Choroid plexus epithelial cell (primary cell): ENCODE measurements around the gene UBE2QL1.

ENCODE experiments used
- DNase-seq: peaks from one replicate; pipeline ENCODE4 v3.0.0-alpha.2; 2010; ENCODE audit warnings: low read depth
- H3K4me3 ChIP-seq: 2 replicates; pipeline ENCODE4 v1.5.1; 2011; ENCODE audit warnings: low read depth, mild to moderate bottlenecking, control low read depth, low read length, moderate library complexity
- CTCF ChIP-seq: conservative IDR thresholded peaks from 2 replicates; pipeline ENCODE4 v1.5.1; 2011; ENCODE audit warnings: low read depth, mild to moderate bottlenecking, control low read depth, inconsistent platforms, low read length, moderate library complexity

Gene UBE2QL1

GRCh38 chr5:6448622-6449464 is at the start of gene UBE2QL1:
Gene UBE2QL1, plus strand, starts transcription at chr5:6448859. Its CDS starts 35 bp downstream, at chr5:6448894.
- no peak for TF ChIP-seq CTCF
- DNase-seq, result peak; percentile 11
- peak within 1 kb of the TSS; percentile 20 for H3K4me3 ChIP-seq

- no peak for TF ChIP-seq CTCF
- no peak overlapping the region for H3K4me3 ChIP-seq
- DNase-seq, result peak; percentile 15
Observed at GRCh38 chr5:6399980-6400910, 48.4 kb upstream of the UBE2QL1 start.

- TF ChIP-seq CTCF, result no peak
- no peak overlapping the region for H3K4me3 ChIP-seq
Observed at GRCh38 chr5:6401410-6401809, 47.2 kb upstream of the UBE2QL1 start.

GRCh38 chr5:6402939-6403338 is 45.7 kb upstream of the UBE2QL1 start:
- no peak for TF ChIP-seq CTCF
- no peak for DNase-seq
- H3K4me3 ChIP-seq, result no peak overlapping the region

More at GRCh38 chr5:6401410-6401809, 47.2 kb upstream of the UBE2QL1 start:
- DNase-seq, result no peak

GRCh38 chr5:6403416-6403815 is 45.2 kb upstream of the UBE2QL1 start:
- H3K4me3 ChIP-seq, result no peak overlapping the region
- no peak for DNase-seq
- TF ChIP-seq CTCF, result no peak

- no peak overlapping the region for H3K4me3 ChIP-seq
- TF ChIP-seq CTCF, result no peak
- peak; percentile 2 for DNase-seq
Observed at GRCh38 chr5:6404129-6404528, 44.5 kb upstream of the UBE2QL1 start.
